Amniotic stem cell (primary cell): ENCODE measurements around the gene CDCA7.
"Not testable (repeated sequence)": the region's sequence is repeated elsewhere in the genome, so short reads cannot be mapped to it uniquely, and the experiment has no call there.

Source experiments
- DNase-seq: peaks from one replicate; lab custom pipeline; 2025; lab: John Stamatoyannopoulos, UW

Gene CDCA7

DNA sequence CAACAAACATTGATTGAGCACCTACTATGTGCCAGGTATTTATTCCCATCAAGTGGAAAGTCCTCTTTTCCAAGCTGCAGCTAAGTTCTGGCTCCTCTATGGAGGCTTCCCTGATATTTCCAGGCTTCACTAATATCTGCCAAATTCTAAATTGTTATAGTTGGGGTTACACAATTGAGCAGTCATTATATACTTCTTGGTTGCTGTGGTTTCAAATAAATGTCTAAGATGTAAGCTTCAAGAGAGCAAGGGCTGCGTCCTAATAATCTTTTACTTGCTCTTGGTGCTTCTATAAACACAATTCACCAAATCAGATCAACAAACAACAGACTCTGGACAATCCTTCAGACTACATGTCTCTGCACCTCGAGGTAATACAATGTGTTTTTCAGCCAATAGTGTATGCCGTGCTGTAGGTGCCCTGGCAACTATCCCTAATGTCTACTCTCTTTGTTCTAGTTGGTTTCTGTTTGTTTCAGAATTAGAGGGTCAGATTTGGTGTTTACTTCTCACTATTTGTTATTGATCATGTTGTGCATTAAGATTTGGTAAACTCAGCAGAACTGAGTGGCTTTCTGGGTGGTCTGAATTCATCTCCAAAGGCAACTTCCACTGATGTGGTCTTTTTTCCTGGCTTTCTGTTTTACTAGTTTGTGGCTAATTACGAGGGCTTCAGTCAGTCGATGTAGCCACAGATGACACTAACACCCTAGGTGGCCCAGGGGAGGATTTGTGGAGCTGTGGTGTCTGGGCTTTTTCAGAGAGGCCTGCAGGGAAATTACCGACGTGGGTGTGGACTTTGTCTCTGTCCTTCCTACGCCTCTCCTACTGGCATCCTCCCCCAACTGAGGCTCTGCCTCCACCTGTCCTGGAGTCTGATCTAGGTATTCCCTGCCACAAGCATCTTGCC, 50.4 kb downstream of the CDCA7 start:
- DNase-seq, result no peak

DNA sequence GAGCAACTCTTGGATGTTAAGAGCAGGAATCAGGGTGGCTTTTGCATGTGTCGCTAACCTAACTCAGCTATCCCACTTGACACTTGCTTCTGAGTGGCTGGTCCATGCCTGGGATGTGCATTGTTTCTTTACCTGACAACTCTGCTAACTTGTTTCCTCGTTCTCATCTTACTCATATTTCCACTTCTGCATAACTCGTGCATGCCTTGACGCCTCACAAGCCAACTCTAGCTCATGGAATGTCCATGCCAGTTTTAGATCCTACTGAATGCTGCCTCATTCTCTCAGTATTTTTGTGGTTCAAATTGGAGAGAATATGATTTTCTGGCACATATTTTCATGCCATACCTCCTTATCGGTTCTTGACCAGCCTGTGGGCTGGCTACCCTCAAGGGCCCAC, 52.5 kb downstream of the CDCA7 start:
- no peak for DNase-seq

DNA sequence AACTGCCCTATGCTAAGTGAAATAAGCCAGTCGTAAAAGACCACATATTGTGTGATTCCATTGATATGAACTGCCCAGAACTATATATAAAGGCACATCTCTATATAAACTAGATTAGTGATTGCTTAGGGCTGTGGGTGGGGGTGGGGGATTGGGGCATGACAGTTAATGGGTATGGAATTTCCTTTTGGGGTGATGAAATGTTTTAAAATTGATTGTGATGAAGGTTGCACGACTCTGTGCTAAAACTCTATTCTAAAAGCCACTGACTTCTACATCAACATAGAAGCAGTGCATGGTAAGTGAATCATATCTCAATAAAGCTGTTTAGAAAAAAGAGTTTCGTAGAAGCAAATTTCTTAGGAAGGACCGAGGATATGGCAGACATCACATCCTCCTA, 53.0 kb downstream of the CDCA7 start:
- DNase-seq, result no peak

DNA sequence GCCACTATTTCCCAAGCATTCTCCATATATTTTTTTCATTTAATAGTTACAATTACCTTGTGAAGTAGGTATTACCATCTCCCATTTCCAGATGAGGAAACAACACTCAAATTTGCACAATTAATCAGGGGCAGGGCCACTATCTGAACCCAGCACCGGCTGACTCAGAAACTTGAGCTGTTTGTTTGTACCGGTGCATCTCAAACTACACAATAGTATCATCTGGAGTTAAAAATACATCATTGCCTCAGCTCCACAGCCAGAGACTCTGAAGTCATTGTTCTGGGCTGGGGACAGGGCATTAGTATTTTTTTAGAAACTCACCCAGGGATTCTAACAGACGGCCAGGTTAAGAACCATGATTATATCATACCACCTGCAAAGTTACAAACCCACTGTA, 55.9 kb downstream of the CDCA7 start:
- DNase-seq, result no peak

DNA sequence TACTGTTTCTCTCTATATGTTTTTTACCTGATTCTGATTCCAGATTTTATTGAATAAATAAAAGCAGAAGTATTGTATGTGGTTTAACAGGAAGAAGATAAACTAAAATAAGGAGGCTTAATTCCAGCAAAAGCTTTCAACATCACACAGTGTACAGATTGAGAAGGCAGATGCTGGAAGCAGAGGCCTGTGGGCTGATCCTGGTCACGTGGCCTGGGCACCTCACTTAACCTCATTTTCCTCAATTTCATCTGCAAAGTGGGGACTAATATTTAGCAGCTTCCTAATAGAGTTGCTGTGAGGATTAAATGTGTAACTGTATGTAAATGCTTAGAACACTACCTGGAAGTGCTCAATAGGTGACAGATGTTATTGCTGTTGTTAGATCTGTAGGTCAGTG, 58.0 kb downstream of the CDCA7 start:
- DNase-seq, result no peak

DNA sequence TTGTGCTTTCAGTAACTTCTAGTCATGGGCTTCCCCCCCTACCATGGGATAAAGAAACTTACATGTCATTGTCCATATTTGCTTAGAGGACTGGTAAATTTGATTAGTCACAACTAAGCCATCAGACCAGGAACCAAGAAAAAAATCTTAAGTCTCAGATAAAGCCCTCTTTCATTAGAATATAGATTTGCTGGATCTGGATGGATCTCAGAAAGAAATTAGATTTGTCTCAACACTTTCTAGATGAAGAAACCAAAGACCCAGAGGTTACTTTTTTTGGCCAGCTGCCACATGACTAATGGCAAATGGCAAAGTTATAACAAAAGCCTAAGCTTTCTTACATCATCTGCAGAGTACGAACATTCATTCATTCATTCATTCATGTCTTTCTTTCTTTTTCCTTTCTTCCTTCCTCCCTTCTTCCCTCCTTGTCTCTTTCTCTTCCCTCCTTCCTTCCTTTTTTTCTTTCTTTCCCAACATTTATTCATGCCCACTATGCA, 60.2 kb downstream of the CDCA7 start:
- DNase-seq, result no peak

DNA sequence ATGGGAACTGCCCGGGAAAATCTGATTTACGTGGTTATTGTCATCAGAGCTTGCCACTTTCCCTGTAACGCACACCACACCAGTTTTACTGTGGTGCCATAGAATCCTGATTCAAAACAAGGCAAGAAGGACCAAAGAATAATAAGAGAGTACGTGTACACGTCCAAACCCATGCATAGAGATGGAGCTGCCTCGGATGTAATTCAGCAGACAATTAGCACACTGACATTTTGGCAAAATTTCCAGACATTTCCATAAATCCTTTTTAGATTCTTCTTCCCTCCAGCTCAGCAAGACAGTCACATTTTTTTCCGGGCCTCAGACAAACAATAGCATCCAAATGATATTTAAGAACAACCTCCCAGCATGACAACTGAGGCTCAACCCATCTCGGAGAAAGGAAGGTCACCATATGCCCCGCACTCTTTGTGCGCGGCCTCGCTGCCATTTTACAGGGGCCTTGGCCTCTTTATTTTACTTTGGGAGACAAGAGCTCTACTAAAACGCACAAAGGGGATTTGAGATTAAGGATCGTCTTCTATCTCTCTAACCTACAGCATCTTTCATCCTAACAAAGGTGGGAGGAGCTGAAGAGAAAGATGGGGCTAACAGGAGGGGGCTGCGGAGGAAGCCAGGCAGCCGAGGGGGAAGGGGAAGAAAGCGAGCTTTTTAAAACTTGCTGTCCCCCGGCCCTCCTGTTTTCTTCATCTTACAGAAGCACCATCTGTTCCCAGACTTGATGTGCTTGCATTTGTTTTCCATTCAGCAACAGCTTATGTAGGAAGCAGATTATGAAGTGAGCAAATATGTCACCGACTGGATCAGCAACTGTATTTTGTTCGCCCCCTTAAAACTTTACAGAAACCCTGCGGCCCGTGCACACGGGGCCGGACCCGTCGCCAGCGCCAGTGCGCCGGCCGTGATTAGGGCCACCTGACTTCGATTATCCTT, 61.0 kb downstream of the CDCA7 start:
- DNase-seq, result no peak

DNA sequence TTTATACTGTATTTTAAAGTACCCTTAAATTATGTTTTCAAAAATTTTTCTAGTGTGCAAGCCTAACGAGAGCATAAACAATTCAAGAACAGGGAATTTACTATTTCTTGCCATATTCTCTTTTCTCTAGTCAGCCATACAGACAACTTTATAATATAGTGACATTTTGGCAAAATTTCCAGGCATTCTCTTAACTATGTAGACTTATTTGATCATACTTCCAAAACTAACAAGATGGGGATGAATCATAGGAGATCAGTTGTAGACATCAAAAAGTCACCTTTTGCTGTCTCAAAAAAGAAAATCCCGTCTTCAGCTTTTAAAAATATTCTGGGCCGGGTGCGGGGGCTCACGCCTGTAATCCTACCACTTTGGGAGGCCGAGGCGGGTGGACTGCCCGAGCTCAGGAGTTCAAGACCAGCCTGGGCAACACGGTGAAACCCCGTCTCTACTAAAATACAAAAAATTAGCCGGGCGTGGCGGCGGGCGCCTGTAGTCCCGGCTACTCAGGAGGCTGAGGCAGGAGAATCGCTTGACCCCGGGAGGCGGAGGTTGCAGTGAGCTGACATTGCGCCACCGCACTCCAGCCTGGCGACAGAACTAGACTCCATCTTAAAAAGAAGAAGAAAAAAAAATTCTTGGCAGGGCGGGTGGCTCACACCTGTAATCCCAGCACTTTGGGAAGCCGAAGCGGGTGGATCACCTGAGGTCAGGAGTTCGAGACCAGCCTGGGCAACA, 61.9 kb downstream of the CDCA7 start:
- not testable (repeated sequence) for DNase-seq

DNA sequence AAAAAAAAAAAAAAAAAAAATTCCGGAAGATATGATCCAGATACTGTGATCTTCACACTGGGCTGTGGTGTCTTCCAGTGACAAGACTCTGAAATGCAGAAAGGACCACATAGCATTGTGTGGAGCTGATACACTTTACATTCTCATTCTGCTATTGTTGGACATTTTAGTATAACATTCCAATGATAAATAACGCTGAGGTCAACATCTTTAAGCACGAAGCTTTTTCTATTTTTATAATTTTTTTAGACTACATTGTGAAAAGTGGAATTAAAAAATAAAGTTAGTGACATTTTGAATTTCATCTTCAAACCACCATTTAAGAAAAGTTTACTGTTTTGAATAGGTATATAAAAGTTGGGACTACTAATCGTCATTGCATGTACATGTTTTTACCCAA, 62.7 kb downstream of the CDCA7 start:
- DNase-seq, result no peak

DNA sequence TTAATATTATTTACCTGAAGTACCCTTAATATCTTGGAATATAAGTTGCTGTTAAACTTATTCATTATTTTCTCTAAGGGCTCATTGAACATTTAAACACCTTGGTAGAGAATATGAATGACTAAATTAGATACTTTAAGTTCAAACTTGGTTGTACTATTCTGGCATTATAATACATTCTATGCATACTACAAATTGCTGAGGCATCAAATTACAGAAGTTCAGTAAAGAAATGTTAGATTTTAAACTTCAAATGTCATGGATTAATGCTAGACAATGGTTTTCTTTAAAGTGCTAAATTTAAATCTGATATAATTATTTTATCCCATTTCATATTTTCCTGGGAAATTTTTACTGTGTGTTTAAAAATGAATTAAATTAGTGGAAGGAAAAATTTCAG, 63.1 kb downstream of the CDCA7 start:
- no peak for DNase-seq
